HepG2 (cell line): ENCODE results near the gene PATL1. TPM values are rescaled to one million over a fixed set of nuclear protein-coding genes. Genes with fewer than 3 reads are reported as not detected.

ENCODE experiments used
- ATAC-seq: fragments of 200-7000 bp; cut with Tn5 transposase; 3 replicates; pipeline ENCODE4 v1.9.1; 2020; ENCODE audit warnings: mild to moderate bottlenecking, moderate library complexity
- BruUV-seq: library from RNA; stranded (reverse); fragments of 400-500 nt; replicated peaks from 2 replicates; lab custom pipeline; 2021; lab: Mats Ljungman, UMichigan
- CTCF ChIA-PET: fragments of 300-600 bp; formaldehyde crosslinking; extraction: SDS; loops from one replicate; lab custom pipeline; 2021; ENCODE audit warnings: low total read pairs, inconsistent platforms, low intra/inter-chr PET ratio; lab: Yijun Ruan, JAX
- POLR2A ChIA-PET: fragments of 350-600 bp; sonication (Branson Sonifier 250); formaldehyde crosslinking; loops from one replicate; lab custom pipeline; 2020; ENCODE audit warnings: antibody characterized with exemption, inconsistent platforms; lab: Yijun Ruan, JAX
- DNase-seq: peaks from one replicate; pipeline ENCODE4 v3.0.0-alpha.2; 2015; ENCODE audit warnings: low spot score
- FAIRE-seq: peaks from 3 replicates; lab custom pipeline; 2011; peaks lifted over from hg19 to GRCh38; lab: Jason Lieb, UNC
- H2AFZ ChIP-seq: one replicate; pipeline ENCODE4 v1.6.1; 2011; ENCODE audit warnings: low read length, inconsistent platforms
- H3K27ac ChIP-seq: fragments of 300-600 bp; 3 replicates; pipeline ENCODE4 v1.8.0; 2011; ENCODE audit warnings: mixed run types, mild to moderate bottlenecking, mixed read lengths, low read length, inconsistent platforms; ENCODE audit not compliant: insufficient read depth; ENCODE audit errors: extremely low read length
- H3K27me3 ChIP-seq, 2 experiments: fragments of 200-600 bp in 1 of 2; 2 replicates in 1 of 2; 3 replicates in 1 of 2; pipeline versions ENCODE4 v1.6.0 to v1.8.0; 2011; ENCODE audit warnings: low read length in 2 of 2, mild to moderate bottlenecking in 2 of 2, moderate library complexity in 2 of 2, inconsistent platforms in 1 of 2; ENCODE audit not compliant: insufficient read depth in 2 of 2, control insufficient read depth in 1 of 2
- H3K36me3 ChIP-seq, 2 experiments: fragments of 200-600 bp in 1 of 2; replicated peaks in 1 of 2; 2 replicates in 1 of 2; 3 replicates in 1 of 2; pipeline versions ENCODE4 v1.5.1 to v1.8.0; 2011; ENCODE audit warnings: low read length in 2 of 2, inconsistent platforms in 1 of 2; ENCODE audit not compliant: insufficient read depth in 2 of 2, control insufficient read depth in 1 of 2
- H3K4me1 ChIP-seq: 2 replicates; pipeline ENCODE4 v1.5.1; 2012; ENCODE audit warnings: low read length, inconsistent platforms; ENCODE audit not compliant: insufficient read depth
- H3K4me2 ChIP-seq: 2 replicates; pipeline ENCODE4 v1.6.0; 2011; ENCODE audit warnings: low read depth, low read length, inconsistent platforms
- H3K4me3 ChIP-seq, 3 experiments: fragments of 200-600 bp in 1 of 3; sonication (generic), shearing (Covaris generic) in 1 of 3; replicated peaks in 1 of 3; 2 replicates each; pipeline ENCODE4 v1.5.1; 2011 to 2016; ENCODE audit warnings: low read length in 3 of 3, inconsistent platforms in 2 of 3, low read depth in 2 of 3, mild to moderate bottlenecking in 2 of 3, control low read depth in 1 of 3, mixed read lengths in 1 of 3; ENCODE audit not compliant: insufficient read depth in 1 of 3
- H3K79me2 ChIP-seq: one replicate; pipeline ENCODE4 v1.6.1; 2011; ENCODE audit warnings: low read length, inconsistent platforms; ENCODE audit not compliant: insufficient read depth
- H3K9ac ChIP-seq: 2 replicates; pipeline ENCODE4 v1.6.0; 2011; ENCODE audit warnings: mild to moderate bottlenecking, low read depth, low read length, inconsistent platforms; ENCODE audit not compliant: insufficient read depth
- H3K9me3 ChIP-seq: 2 replicates; pipeline ENCODE4 v1.5.1; 2012; ENCODE audit warnings: mild to moderate bottlenecking, low read length
- H4K20me1 ChIP-seq: 2 replicates; pipeline ENCODE4 v1.6.0; 2011; ENCODE audit warnings: inconsistent platforms, mild to moderate bottlenecking, low read length, moderate library complexity; ENCODE audit not compliant: insufficient read depth
- ATF5 ChIP-seq: sonication (generic); formaldehyde crosslinking; IDR thresholded peaks from 2 replicates; pipeline ENCODE4 v1.4.0; 2020; ENCODE audit warnings: mild to moderate bottlenecking, low read depth, missing genetic modification reagents
- CREB1 ChIP-seq, 2 experiments: fragments of 450-650 bp in 1 of 2; IDR thresholded peaks; 2 replicates each; pipeline ENCODE4 v1.6.1; 2016 to 2017; ENCODE audit warnings: control low read depth in 1 of 2, mild to moderate bottlenecking in 1 of 2, missing compliant biosample characterization in 1 of 2, missing genetic modification characterization in 1 of 2
- DRAP1 ChIP-seq: IDR thresholded peaks from 2 replicates; pipeline ENCODE4 v1.6.1; 2016; ENCODE audit warnings: missing genetic modification reagents, missing compliant biosample characterization
- E2F2 ChIP-seq: sonication (generic); formaldehyde crosslinking; IDR thresholded peaks from 2 replicates; pipeline ENCODE4 v1.4.0; 2020; ENCODE audit warnings: missing genetic modification reagents, borderline replicate concordance
- ELK4 ChIP-seq: sonication (generic); formaldehyde crosslinking; IDR thresholded peaks from 2 replicates; pipeline ENCODE4 v1.9.0; 2021; ENCODE audit warnings: missing genetic modification reagents, borderline replicate concordance
- HNF4A ChIP-seq: sonication (generic); formaldehyde crosslinking; IDR thresholded peaks from 2 replicates; pipeline ENCODE4 v1.4.0; 2020; ENCODE audit warnings: missing genetic modification reagents
- HNRNPK ChIP-seq: fragments of 200-400 bp; formaldehyde crosslinking; IDR thresholded peaks from 2 replicates; pipeline ENCODE4 v1.6.1; 2018; ENCODE audit warnings: low read length, low read depth, moderate library complexity, mild to moderate bottlenecking; ENCODE audit not compliant: poor library complexity, severe bottlenecking
- NONO ChIP-seq, 2 experiments: fragments of 450-650 bp in 1 of 2; sonication (generic) in 1 of 2; formaldehyde crosslinking in 1 of 2; IDR thresholded peaks in 1 of 2; conservative IDR thresholded peaks in 1 of 2; 2 replicates each; pipeline versions ENCODE4 v1.6.1 to v1.8.0; 2017 to 2022; ENCODE audit warnings: mild to moderate bottlenecking in 1 of 2, missing genetic modification reagents in 1 of 2, moderate library complexity in 1 of 2
- NR2F1 ChIP-seq, 2 experiments: fragments of 450-650 bp in 1 of 2; formaldehyde crosslinking in 1 of 2; IDR thresholded peaks; 2 replicates each; pipeline versions ENCODE4 v1.5.0 to v1.6.1; 2016 to 2020; ENCODE audit warnings: mild to moderate bottlenecking in 1 of 2, missing compliant biosample characterization in 1 of 2, missing genetic modification reagents in 1 of 2, moderate library complexity in 1 of 2
- NR2F2 ChIP-seq: IDR thresholded peaks from 2 replicates; pipeline ENCODE4 v1.6.1; 2012; ENCODE audit warnings: low read depth, inconsistent platforms, borderline replicate concordance
- REPIN1 ChIP-seq: sonication (generic); formaldehyde crosslinking; IDR thresholded peaks from 2 replicates; pipeline ENCODE4 v1.8.0; 2022; ENCODE audit warnings: missing genetic modification reagents, low read depth, mild to moderate bottlenecking, borderline replicate concordance
- SALL2 ChIP-seq: sonication (generic); formaldehyde crosslinking; IDR thresholded peaks from 2 replicates; pipeline ENCODE4 v1.8.1; 2023; ENCODE audit warnings: mild to moderate bottlenecking, missing genetic modification reagents, inconsistent platforms
- SPEN ChIP-seq: sonication (generic); formaldehyde crosslinking; IDR thresholded peaks from 2 replicates; pipeline ENCODE4 v1.5.1; 2020; ENCODE audit warnings: low read depth, mild to moderate bottlenecking, missing genetic modification reagents
- ZBTB38 ChIP-seq: sonication (generic); formaldehyde crosslinking; IDR thresholded peaks from 2 replicates; pipeline ENCODE4 v1.5.1; 2020; ENCODE audit warnings: mild to moderate bottlenecking, missing genetic modification reagents
- ZMAT3 ChIP-seq: sonication (generic); formaldehyde crosslinking; conservative IDR thresholded peaks from 2 replicates; pipeline ENCODE4 v1.7.0; 2021; ENCODE audit warnings: missing genetic modification reagents
- ZNF124 ChIP-seq: sonication (generic); formaldehyde crosslinking; IDR thresholded peaks from 2 replicates; pipeline ENCODE4 v1.4.0; 2020; ENCODE audit warnings: missing genetic modification reagents
- ZNF296 ChIP-seq: sonication (generic); formaldehyde crosslinking; conservative IDR thresholded peaks from 2 replicates; pipeline ENCODE4 v1.5.0; 2020; ENCODE audit warnings: mild to moderate bottlenecking, missing genetic modification reagents
- ZNF326 ChIP-seq: sonication (generic); formaldehyde crosslinking; IDR thresholded peaks from 2 replicates; pipeline ENCODE4 v1.4.0; 2020; ENCODE audit warnings: missing genetic modification reagents, borderline replicate concordance
- ZNF709 ChIP-seq: sonication (generic); formaldehyde crosslinking; IDR thresholded peaks from 2 replicates; pipeline ENCODE4 v1.5.0; 2020; ENCODE audit warnings: mild to moderate bottlenecking, missing genetic modification reagents
- ZNF746 ChIP-seq: sonication (generic); formaldehyde crosslinking; IDR thresholded peaks from 2 replicates; pipeline ENCODE4 v1.8.0; 2022; ENCODE audit warnings: mild to moderate bottlenecking, missing genetic modification reagents
- WGBS: methylation state at CpG from one replicate; pipeline ENCODE4 v1.1.6; 2017; ENCODE audit warnings: low lambda C conversion rate; 5-methylcytosine and 5-hydroxymethylcytosine counted together
- in situ Hi-C: cut with HindIII; loops from 2 replicates; pipeline ENCODE4 v1.10.0; 2017; ENCODE audit warnings: low pct_unique_long_range_greater_than_20kb; ENCODE audit not compliant: extremely low pct_ligation_motif_present
- intact Hi-C: fragments of 100-400 bp; cut with micrococcal nuclease; formaldehyde crosslinking; loops from one replicate; pipeline ENCODE4 v1.10.0; 2022; ENCODE audit not compliant: unreplicated experiment
- polyA plus RNA-seq, 8 experiments: library from polyadenylated mRNA; depleted of rRNA in 3 of 8; stranded (reverse) in 7 of 8; unstranded in 1 of 8; fragments of >200 nt; fragmentation: Illumina TruSeq in 4 of 8; extraction: Trizol in 4 of 8; gene quantifications; 2 replicates each; pipeline versions ENCODE4 v1.2.1 to v1.2.3, GENCODE V29; 2011 to 2016; ENCODE audit warnings: low read depth in 4 of 8, missing spikeins in 1 of 8, mixed read lengths in 1 of 8; ENCODE audit not compliant: insufficient read depth in 1 of 8
- total RNA-seq, 5 experiments: library from RNA; depleted of rRNA; stranded (reverse); fragments of >200 nt; fragmentation: Illumina TruSeq; extraction: Trizol; gene quantifications; 2 replicates each; pipeline ENCODE4 v1.2.3, GENCODE V29; 2016; ENCODE audit warnings: low read depth in 1 of 5

The PATL1 gene
- total and polyA plus RNA-seq, 2 of the 13 experiments (the other 11 are each of a cell fraction or from before 2014, with no cell fraction given): 12.9 to 26.8 TPM

GRCh38 chr11:59660621-59661020 is 8.2 kb downstream of the PATL1 start:
- no peaks in the 10 kb centered on the region for H3K79me2 ChIP-seq

More at GRCh38 chr11:59660621-59661020, 8.2 kb downstream of the PATL1 start:
- ATAC-seq (no peak), DNase-seq (no peak), FAIRE-seq (no peak)
- Histone ChIP-seq H3K27me3 (no peaks in the 10 kb centered on the region), H3K36me3 (peaks cover 26 to 77% of the 10 kb centered on the region in 2 experiments), H3K27ac (no peak overlapping the region), H3K4me3 (no peak overlapping the region), H2AFZ (no peak overlapping the region), H3K9me3 (no peaks in the 10 kb centered on the region), H4K20me1 (no peaks in the 10 kb centered on the region), H3K9ac (no peak overlapping the region), H3K4me2 (no peak overlapping the region), H3K4me1 (no peaks in the 10 kb centered on the region)
- TF ChIP-seq DRAP1 (CRISPR knock-in tag) (no peak), ZNF124 (CRISPR knock-in tag) (no peak), NR2F2 (no peak), ZNF326 (CRISPR knock-in tag) (no peak), NR2F1 (CRISPR knock-in tag; IDR thresholded peaks at IDR 0.05) (no peak), ZBTB38 (CRISPR knock-in tag) (no peak), ATF5 (CRISPR knock-in tag) (no peak), SPEN (no peak), CREB1 (IDR thresholded peaks at IDR 0.05) (no peak), CREB1 (CRISPR knock-in tag; IDR thresholded peaks at IDR 0.05) (no peak), ZNF296 (CRISPR knock-in tag) (no peak), REPIN1 (CRISPR knock-in tag) (no peak), ZNF709 (CRISPR knock-in tag) (no peak), NONO (IDR thresholded peaks at IDR 0.05) (no peak), NONO (CRISPR knock-in tag; conservative IDR thresholded peaks at IDR 0.05) (no peak), ZMAT3 (CRISPR knock-in tag) (no peak), ZNF746 (CRISPR knock-in tag) (no peak), HNF4A (CRISPR knock-in tag) (no peak), SALL2 (CRISPR knock-in tag) (no peak), E2F2 (CRISPR knock-in tag) (no peak), ELK4 (CRISPR knock-in tag) (no peak), HNRNPK (no peak)
- ChIA-PET POLR2A (no interaction called here), CTCF (no interaction called here)
- intact Hi-C loops: loop anchor here (10.0 kb wide), 1 partner anchor 144 kb away; no protein-coding TSS in a partner anchor
- no TSS peak for BruUV-seq
- in situ Hi-C loops: no loop called here
- 98% methylated on average over 1 of the region's 1 CpG for WGBS
